ENCODE measurements around the gene OSBPL5. TPM values are rescaled to one million over a fixed set of nuclear protein-coding genes. Genes with fewer than 3 reads are reported as not detected.
A peak's percentile ranks its signal among the peaks of the same experiment; 100 is the strongest.

The OSBPL5 gene
- polyA plus RNA-seq, 3 donors = 3.1 to 30.3 (median 6.8) TPM

DNA sequence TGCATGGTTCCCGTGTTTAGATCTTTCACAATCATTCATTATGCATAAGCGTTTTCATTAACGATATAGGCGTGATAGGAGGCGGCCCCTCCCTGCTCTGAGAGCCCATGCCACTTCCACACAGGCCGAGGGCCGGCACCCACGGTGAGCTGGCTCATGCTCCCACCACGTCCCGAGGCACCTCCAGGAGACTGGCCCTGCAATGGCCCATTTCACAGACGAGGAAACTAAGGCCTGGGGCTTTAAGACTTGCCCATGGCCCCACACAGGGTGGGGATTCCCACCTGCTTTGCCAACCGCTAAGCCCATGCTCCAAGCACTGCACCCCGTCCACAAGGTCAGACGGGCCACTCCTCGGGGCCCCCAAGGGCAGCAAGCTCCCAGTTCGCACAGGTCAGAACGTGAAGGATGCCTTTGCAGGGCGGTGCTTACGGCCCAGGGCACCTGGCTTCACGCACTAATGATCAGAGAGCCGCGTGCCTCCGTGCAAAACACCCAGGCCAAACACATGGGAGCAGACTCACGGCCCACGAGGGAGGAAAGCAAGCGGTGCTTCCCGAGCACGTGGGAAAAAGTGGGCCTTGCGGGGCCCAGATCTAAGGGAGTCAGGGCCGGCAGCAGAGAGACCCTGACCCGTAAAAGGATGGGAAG, 8.3 kb downstream of the OSBPL5 start:
- no peak for TF ChIP-seq CTCF (IDR thresholded peaks at IDR 0.05)
- peaks cover 75 to 88% of the 10 kb centered on the region in 2 donors for H3K4me1 ChIP-seq (ENCODE audit: control insufficient read depth in 1 of 2, insufficient read depth in 2 of 2, low read length in 2 of 2)
- peaks cover 0 to 10% of the 10 kb centered on the region in 2 donors for H3K36me3 ChIP-seq (replicated peaks in 1 of 2; ENCODE audit: control insufficient read depth in 1 of 2, insufficient read depth in 2 of 2, low read length in 2 of 2)
- intact Hi-C loops (cut with micrococcal nuclease) = no loop called here
- H3K4me1 Mint-ChIP-seq = peaks cover 83% of the 10 kb centered on the region
- no peak overlapping the region for H2AFZ ChIP-seq (ENCODE audit: insufficient read depth, low read depth, low read length, poor library complexity, severe bottlenecking)
- H3K79me2 ChIP-seq (ENCODE audit: insufficient read depth, low read length) = peaks cover 100% of the 10 kb centered on the region
- peak overlapping the region; percentile 59 to 78 for H3K4me3 Mint-ChIP-seq
- WGBS (ENCODE audit: insufficient coverage) = 52% methylated on average over 30 of the region's 31 CpGs
- H3K9ac ChIP-seq (ENCODE audit: insufficient read depth, low read length, poor library complexity, severe bottlenecking) = peak overlapping the region; percentile 67
- H3K27ac Mint-ChIP-seq = peak overlapping the region; percentile 65 to 96 (median 91)
- H3K27me3 ChIP-seq (ENCODE audit: control insufficient read depth in 2 of 2, insufficient read depth in 2 of 2, low read length in 2 of 2) = no peaks in the 10 kb centered on the region
- peaks cover 0 to 4% (median 0%) of the 10 kb centered on the region in 7 donors for H3K9me3 Mint-ChIP-seq
- peaks cover 1 to 2% (median 2%) of the 10 kb centered on the region in 3 donors for H3K27me3 Mint-ChIP-seq (ENCODE audit: low read depth in 3 of 3)
- H3K36me3 Mint-ChIP-seq = peaks cover 17 to 24% of the 10 kb centered on the region in 2 donors
- H4K20me1 ChIP-seq (ENCODE audit: insufficient read depth, low read length) = peaks cover 98% of the 10 kb centered on the region
- peak overlapping the region; percentile 69 to 92 for H3K27ac ChIP-seq (ENCODE audit: low read depth in 1 of 2, low read length in 2 of 2)
- DNase-seq = peak; percentile 70 to 76 (median 73)
- H3K4me3 ChIP-seq (replicated peaks in 1 of 3; ENCODE audit: low read depth in 2 of 3, low read length in 3 of 3) = peak overlapping the region in 2 of 3 experiments; percentile 1 to 61
- H3K4me2 ChIP-seq (replicated peaks; ENCODE audit: extremely low read depth, low read length, poor library complexity, severe bottlenecking) = peak overlapping the region; percentile 69
- H3K9me3 ChIP-seq (replicated peaks in 1 of 2; ENCODE audit: control insufficient read depth in 1 of 2, insufficient read depth in 1 of 2, low read length in 2 of 2) = no peaks in the 10 kb centered on the region

DNA sequence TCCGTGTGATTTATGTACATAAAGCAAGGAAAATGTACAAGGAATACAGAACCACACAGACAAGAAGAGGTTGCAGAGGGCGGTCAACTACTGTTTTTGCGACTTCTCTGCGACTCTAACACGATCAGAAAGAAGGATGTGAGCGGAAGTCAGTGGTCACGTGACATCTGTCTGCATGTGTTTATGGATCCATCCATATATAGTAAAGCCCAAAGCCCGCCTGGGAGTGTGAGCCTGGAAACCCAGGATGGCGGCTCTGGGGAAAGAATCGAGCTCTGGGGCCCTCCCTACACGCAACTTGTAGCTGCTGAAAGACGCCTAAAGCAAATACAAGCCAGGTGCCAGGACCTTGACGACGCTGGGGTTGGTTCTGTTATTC, 8.8 kb downstream of the OSBPL5 start:
- Histone ChIP-seq H2AFZ (ENCODE audit: insufficient read depth, low read depth, low read length, poor library complexity, severe bottlenecking) (no peak overlapping the region), H3K4me2 (replicated peaks; ENCODE audit: extremely low read depth, low read length, poor library complexity, severe bottlenecking) (peak overlapping the region; percentile 69), H3K9me3 (replicated peaks in 1 of 2; ENCODE audit: control insufficient read depth in 1 of 2, insufficient read depth in 1 of 2, low read length in 2 of 2) (no peaks in the 10 kb centered on the region), H3K9ac (ENCODE audit: insufficient read depth, low read length, poor library complexity, severe bottlenecking) (peak overlapping the region; percentile 67), H3K27me3 (ENCODE audit: control insufficient read depth in 2 of 2, insufficient read depth in 2 of 2, low read length in 2 of 2) (no peaks in the 10 kb centered on the region), H3K27ac (ENCODE audit: low read depth in 1 of 2, low read length in 2 of 2) (peak overlapping the region; percentile 69 to 92), H3K4me3 (replicated peaks in 1 of 3; ENCODE audit: low read depth in 2 of 3, low read length in 3 of 3) (peak overlapping the region in 2 of 3 experiments; percentile 1 to 61), H3K36me3 (replicated peaks in 1 of 2; ENCODE audit: control insufficient read depth in 1 of 2, insufficient read depth in 2 of 2, low read length in 2 of 2) (peaks cover 0 to 13% of the 10 kb centered on the region in 2 donors), H4K20me1 (ENCODE audit: insufficient read depth, low read length) (peaks cover 98% of the 10 kb centered on the region), H3K79me2 (ENCODE audit: insufficient read depth, low read length) (peaks cover 100% of the 10 kb centered on the region), H3K4me1 (ENCODE audit: control insufficient read depth in 1 of 2, insufficient read depth in 2 of 2, low read length in 2 of 2) (peaks cover 71 to 83% of the 10 kb centered on the region in 2 donors)
- 38% methylated on average over 5 of the region's 14 CpGs for WGBS (ENCODE audit: insufficient coverage)
- H3K27ac Mint-ChIP-seq = peak overlapping the region; percentile 65 to 96 (median 91)
- no peak for TF ChIP-seq CTCF (IDR thresholded peaks at IDR 0.05)
- H3K9me3 Mint-ChIP-seq = peaks cover 0 to 6% (median 0%) of the 10 kb centered on the region in 7 donors
- intact Hi-C loops (cut with micrococcal nuclease) = no loop called here
- H3K4me3 Mint-ChIP-seq = peak overlapping the region; percentile 59 to 78
- peak; percentile 63 to 81 (median 68) for DNase-seq
- H3K27me3 Mint-ChIP-seq (ENCODE audit: low read depth in 3 of 3) = peaks cover 0 to 2% (median 2%) of the 10 kb centered on the region in 3 donors
- peaks cover 78% of the 10 kb centered on the region for H3K4me1 Mint-ChIP-seq
- peaks cover 17 to 29% of the 10 kb centered on the region in 2 donors for H3K36me3 Mint-ChIP-seq
